ENCODE results near the gene STX7.

Gene STX7

GRCh38 chr6:132414761-132415160, 98.2 kb downstream of the STX7 start:
- CTCF ChIA-PET: no interaction called here
- POLR2A ChIA-PET: no interaction called here
- TF ChIP-seq ZNF645 (tag by site-specific recombination; IDR thresholded peaks at IDR 0.05) (no peak), ZNF211 (tag by site-specific recombination; IDR thresholded peaks at IDR 0.05; ENCODE audit: low read depth) (no peak), ZNF585B (tag by site-specific recombination; IDR thresholded peaks at IDR 0.05) (no peak), RBAK (tag by site-specific recombination; IDR thresholded peaks at IDR 0.05) (no peak)
- Histone ChIP-seq H3K4me1 (ENCODE audit: control insufficient read depth, insufficient read depth, low read length) (no peaks in the 10 kb centered on the region; the same call in 1 of the 2 replicates), H3K9me3 (ENCODE audit: control insufficient read depth, insufficient read depth, low read depth, low read length) (no peaks in the 10 kb centered on the region), H3K4me3 (ENCODE audit: low read depth, low read length) (no peak overlapping the region), H3K27ac (ENCODE audit: extremely low read depth, low read depth, low read length) (no peak overlapping the region), H3K36me3 (ENCODE audit: control insufficient read depth in 2 of 2, insufficient read depth in 1 of 2, low read length in 2 of 2) (no peaks in the 10 kb centered on the region)

GRCh38 chr6:132414322-132414721, 98.6 kb downstream of the STX7 start:
- POLR2A ChIA-PET: no interaction called here

More at GRCh38 chr6:132414322-132414721, 98.6 kb downstream of the STX7 start:
- Histone ChIP-seq H3K36me3 (ENCODE audit: control insufficient read depth in 2 of 2, insufficient read depth in 1 of 2, low read length in 2 of 2) (no peaks in the 10 kb centered on the region), H3K4me1 (ENCODE audit: control insufficient read depth, insufficient read depth, low read length) (no peaks in the 10 kb centered on the region; the same call in 1 of the 2 replicates), H3K27ac (ENCODE audit: extremely low read depth, low read depth, low read length) (no peak overlapping the region), H3K4me3 (ENCODE audit: low read depth, low read length) (no peak overlapping the region), H3K9me3 (ENCODE audit: control insufficient read depth, insufficient read depth, low read depth, low read length) (no peaks in the 10 kb centered on the region)
- CTCF ChIA-PET: interaction anchor here (0.8 to 1.4 kb wide), 2 partner anchors 23 to 70 kb away, joined by 4 to 5 read pairs; no protein-coding TSS in a partner anchor
- no peak for TF ChIP-seq ZBTB48 (tag by site-specific recombination; IDR thresholded peaks at IDR 0.05)
- no peak for TF ChIP-seq GLI2 (tag by site-specific recombination; IDR thresholded peaks at IDR 0.05; ENCODE audit: borderline replicate concordance, low read depth)
- no peak for TF ChIP-seq OVOL3 (tag by site-specific recombination; IDR thresholded peaks at IDR 0.05)
- no peak for TF ChIP-seq BCL11A (tag by site-specific recombination; IDR thresholded peaks at IDR 0.05; ENCODE audit: low read depth)
- TF ChIP-seq ZNF514 (tag by site-specific recombination; IDR thresholded peaks at IDR 0.05): no peak
- TF ChIP-seq ZSCAN5A (tag by site-specific recombination; IDR thresholded peaks at IDR 0.05): no peak
- no peak for TF ChIP-seq ZNF677 (tag by site-specific recombination; IDR thresholded peaks at IDR 0.05)
- no peak for TF ChIP-seq ZNF704 (tag by site-specific recombination; IDR thresholded peaks at IDR 0.05)
- no peak for TF ChIP-seq ZNF426 (tag by site-specific recombination; IDR thresholded peaks at IDR 0.05)
- no peak for TF ChIP-seq SALL2 (tag by site-specific recombination; IDR thresholded peaks at IDR 0.05; ENCODE audit: borderline replicate concordance)
- TF ChIP-seq ZNF791 (tag by site-specific recombination; IDR thresholded peaks at IDR 0.05): no peak
- no peak for TF ChIP-seq ZNF660 (tag by site-specific recombination; IDR thresholded peaks at IDR 0.05)
- no peak for TF ChIP-seq KLF16 (tag by site-specific recombination; IDR thresholded peaks at IDR 0.05)
- no peak for TF ChIP-seq ZNF670 (tag by site-specific recombination; IDR thresholded peaks at IDR 0.05; ENCODE audit: low read depth)
- TF ChIP-seq HIC1 (tag by site-specific recombination; IDR thresholded peaks at IDR 0.05): no peak
